ENCODE data around the gene HNRNPAB. TPM values are rescaled to one million over a fixed set of nuclear protein-coding genes. Genes with fewer than 3 reads are reported as not detected.
A peak's percentile ranks its signal among the peaks of the same experiment; 100 is the strongest.

HNRNPAB gene
- total and polyA plus RNA-seq, 4 donors, result 33.7 to 66.3 (median 50.4) TPM

DNA sequence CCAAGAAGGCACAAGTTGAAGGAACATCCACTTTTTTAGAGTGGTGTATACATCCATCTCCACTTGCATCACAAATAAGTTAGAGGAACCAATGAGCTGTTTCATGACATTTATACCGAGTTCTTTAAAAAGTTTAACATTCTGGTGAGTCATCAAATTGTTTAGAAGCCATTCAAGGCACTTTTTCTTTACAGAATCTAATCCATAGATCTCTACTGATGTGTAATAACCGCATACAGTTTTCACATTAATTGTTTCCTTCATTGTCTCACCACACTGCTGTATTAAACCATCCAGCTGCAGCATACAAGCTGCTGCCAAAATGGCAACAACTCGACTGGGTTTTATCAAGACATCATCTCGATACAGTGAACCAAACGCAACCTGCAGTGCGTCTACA lies 17.9 kb upstream of the HNRNPAB start:
- H3K9ac ChIP-seq (ENCODE audit: low read depth in 1 of 2, low read length in 2 of 2), result no peak overlapping the region
- no peaks in the 10 kb centered on the region for H3K27me3 ChIP-seq (ENCODE audit: control insufficient read depth in 4 of 4, insufficient read depth in 4 of 4, low read length in 3 of 4)
- no peak for TF ChIP-seq NR2F2 (IDR thresholded peaks at IDR 0.05)
- H3K36me3 ChIP-seq (ENCODE audit: control insufficient read depth in 4 of 4, insufficient read depth in 3 of 4, low read depth in 1 of 4, low read length in 3 of 4), result no peaks in the 10 kb centered on the region
- H3K27ac ChIP-seq (ENCODE audit: low read depth in 1 of 2, low read length in 2 of 2), result no peak overlapping the region
- 84% methylated on average over 6 of the region's 6 CpGs for WGBS
- no peak for DNase-seq (ENCODE audit: low spot score)
- H3K9me3 ChIP-seq (ENCODE audit: control insufficient read depth in 4 of 4, low read length in 3 of 4), result no peaks in the 10 kb centered on the region
- no peak overlapping the region for H3K4me3 ChIP-seq (ENCODE audit: low read depth in 1 of 3, low read length in 3 of 3)
- no peaks in the 10 kb centered on the region for H3K4me1 ChIP-seq (ENCODE audit: control insufficient read depth in 4 of 4, insufficient read depth in 4 of 4, low read length in 3 of 4)

DNA sequence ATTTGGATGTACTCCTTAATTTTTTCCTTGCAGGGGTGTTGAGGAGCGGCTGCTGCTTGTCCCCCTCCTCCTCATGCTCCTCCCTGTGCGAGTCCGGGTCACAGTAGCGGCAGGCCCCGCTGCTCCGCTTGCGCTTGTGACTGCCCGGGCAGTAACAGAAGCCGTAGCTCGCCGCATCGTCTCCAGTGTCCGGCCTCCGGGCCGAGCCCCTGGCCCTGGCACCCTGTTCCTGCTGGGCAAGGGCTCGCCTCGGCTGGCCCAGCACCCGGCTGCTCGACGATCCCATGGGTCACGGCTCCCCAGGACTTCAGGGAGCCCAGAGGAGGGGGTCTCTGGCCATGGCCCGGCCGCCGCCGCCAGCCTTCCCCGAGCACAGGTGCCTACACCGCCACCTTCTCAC lies 17.3 kb upstream of the HNRNPAB start, which contains the start of gene GMCL2:
Gene GMCL2 (minus strand): TSS at position 358 of the 400 bp plus-strand sequence. CDS start 72 bp downstream, at position 286.
- H3K27me3 ChIP-seq (ENCODE audit: control insufficient read depth in 4 of 4, insufficient read depth in 4 of 4, low read length in 3 of 4), result no peaks in the 10 kb centered on the region
- no peak within 1 kb of the TSS for H3K9ac ChIP-seq (ENCODE audit: low read depth in 1 of 2, low read length in 2 of 2)
- no peak for DNase-seq (ENCODE audit: low spot score)
- no peaks in the 10 kb centered on the region for H3K36me3 ChIP-seq (ENCODE audit: control insufficient read depth in 4 of 4, insufficient read depth in 3 of 4, low read depth in 1 of 4, low read length in 3 of 4)
- no peaks in the 10 kb centered on the region for H3K9me3 ChIP-seq (ENCODE audit: control insufficient read depth in 4 of 4, low read length in 3 of 4)
- H3K4me1 ChIP-seq (ENCODE audit: control insufficient read depth in 4 of 4, insufficient read depth in 4 of 4, low read length in 3 of 4), result no peaks in the 10 kb centered on the region
- TF ChIP-seq FOXA1 (IDR thresholded peaks at IDR 0.05), result no peak
- no peak within 1 kb of the TSS for H3K27ac ChIP-seq (ENCODE audit: low read depth in 1 of 2, low read length in 2 of 2)
- WGBS, result 76% methylated on average over 27 of the region's 27 CpGs
- H3K4me3 ChIP-seq (ENCODE audit: low read depth in 1 of 3, low read length in 3 of 3), result no peak within 1 kb of the TSS

DNA sequence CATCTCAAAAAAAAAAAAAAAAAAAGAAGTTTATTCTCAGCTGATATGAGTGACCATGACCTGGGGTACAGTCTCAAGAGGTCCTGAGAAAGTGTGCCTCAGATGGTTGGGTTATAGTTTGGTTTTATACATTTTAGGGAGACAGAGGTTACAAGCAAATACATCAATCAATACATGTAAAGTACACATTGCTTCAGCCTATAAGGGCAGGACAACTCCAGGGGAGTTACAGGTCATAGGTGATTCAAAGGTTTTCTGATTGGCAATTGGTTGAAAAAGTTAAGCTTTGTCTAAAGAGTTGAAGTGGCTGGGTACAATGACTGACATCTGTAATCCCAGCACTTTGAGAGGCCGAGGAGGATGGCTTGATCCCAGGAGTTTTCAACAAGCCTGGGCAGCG lies 14.9 kb upstream of the HNRNPAB start:
- no peaks in the 10 kb centered on the region for H3K27me3 ChIP-seq (ENCODE audit: control insufficient read depth in 4 of 4, insufficient read depth in 4 of 4, low read length in 3 of 4)
- peak in 1 of 2 donors; percentile 24 for TF ChIP-seq HNF4A (conservative IDR thresholded peaks at IDR 0.05)
- TF ChIP-seq, protein P1, sequence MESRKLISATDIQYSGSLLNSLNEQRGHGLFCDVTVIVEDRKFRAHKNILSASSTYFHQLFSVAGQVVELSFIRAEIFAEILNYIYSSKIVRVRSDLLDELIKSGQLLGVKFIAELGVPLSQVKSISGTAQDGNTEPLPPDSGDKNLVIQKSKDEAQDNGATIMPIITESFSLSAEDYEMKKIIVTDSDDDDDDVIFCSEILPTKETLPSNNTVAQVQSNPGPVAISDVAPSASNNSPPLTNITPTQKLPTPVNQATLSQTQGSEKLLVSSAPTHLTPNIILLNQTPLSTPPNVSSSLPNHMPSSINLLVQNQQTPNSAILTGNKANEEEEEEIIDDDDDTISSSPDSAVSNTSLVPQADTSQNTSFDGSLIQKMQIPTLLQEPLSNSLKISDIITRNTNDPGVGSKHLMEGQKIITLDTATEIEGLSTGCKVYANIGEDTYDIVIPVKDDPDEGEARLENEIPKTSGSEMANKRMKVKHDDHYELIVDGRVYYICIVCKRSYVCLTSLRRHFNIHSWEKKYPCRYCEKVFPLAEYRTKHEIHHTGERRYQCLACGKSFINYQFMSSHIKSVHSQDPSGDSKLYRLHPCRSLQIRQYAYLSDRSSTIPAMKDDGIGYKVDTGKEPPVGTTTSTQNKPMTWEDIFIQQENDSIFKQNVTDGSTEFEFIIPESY (IDR thresholded peaks at IDR 0.05), result no peak
- peak; percentile 54 for TF ChIP-seq SP1 (IDR thresholded peaks at IDR 0.05)
- peak in 1 of 2 donors; percentile 58 for TF ChIP-seq RXRA (IDR thresholded peaks at IDR 0.05)
- WGBS, result 31% methylated on average over 2 of the region's 2 CpGs
- no peak for DNase-seq (ENCODE audit: low spot score)
- no peak overlapping the region for H3K27ac ChIP-seq (ENCODE audit: low read depth in 1 of 2, low read length in 2 of 2)
- H3K4me3 ChIP-seq (ENCODE audit: low read depth in 1 of 3, low read length in 3 of 3), result no peak overlapping the region
- no peaks in the 10 kb centered on the region for H3K9me3 ChIP-seq (ENCODE audit: control insufficient read depth in 4 of 4, low read length in 3 of 4)
- H3K4me1 ChIP-seq (ENCODE audit: control insufficient read depth in 4 of 4, insufficient read depth in 4 of 4, low read length in 3 of 4), result peaks cover 0 to 9% (median 0%) of the 10 kb centered on the region in 4 donors
- H3K36me3 ChIP-seq (ENCODE audit: control insufficient read depth in 4 of 4, insufficient read depth in 3 of 4, low read depth in 1 of 4, low read length in 3 of 4), result no peaks in the 10 kb centered on the region
- no peak overlapping the region for H3K9ac ChIP-seq (ENCODE audit: low read depth in 1 of 2, low read length in 2 of 2)

DNA sequence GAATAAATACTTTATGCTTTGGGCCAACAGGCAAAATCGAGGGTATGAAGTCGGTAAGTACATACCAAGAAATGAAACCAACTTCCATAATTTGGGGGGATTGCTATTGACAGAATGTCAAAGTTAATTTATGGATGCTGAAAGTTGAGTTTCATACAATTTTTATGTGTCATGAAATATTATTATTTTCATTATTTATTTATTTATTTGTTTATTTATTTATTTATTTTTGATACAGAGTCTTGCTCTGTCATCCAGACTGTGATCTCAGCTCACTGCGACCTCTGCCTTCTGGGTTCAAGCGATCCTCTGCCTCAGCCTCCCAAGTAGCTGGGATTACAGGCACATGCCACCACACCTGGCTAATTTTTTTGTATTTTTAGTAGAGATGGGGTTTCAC lies 12.7 kb upstream of the HNRNPAB start:
- WGBS, result 96% methylated on average over 4 of the region's 4 CpGs
- no peaks in the 10 kb centered on the region for H3K36me3 ChIP-seq (ENCODE audit: control insufficient read depth in 4 of 4, insufficient read depth in 3 of 4, low read depth in 1 of 4, low read length in 3 of 4)
- DNase-seq (ENCODE audit: low spot score), result no peak
- H3K4me1 ChIP-seq (ENCODE audit: control insufficient read depth in 4 of 4, insufficient read depth in 4 of 4, low read length in 3 of 4), result peaks cover 4 to 17% (median 6%) of the 10 kb centered on the region in 4 donors
- no peaks in the 10 kb centered on the region for H3K27me3 ChIP-seq (ENCODE audit: control insufficient read depth in 4 of 4, insufficient read depth in 4 of 4, low read length in 3 of 4)
- no peak overlapping the region for H3K9ac ChIP-seq (ENCODE audit: low read depth in 1 of 2, low read length in 2 of 2)
- H3K9me3 ChIP-seq (ENCODE audit: control insufficient read depth in 4 of 4, low read length in 3 of 4), result no peaks in the 10 kb centered on the region
- no peak overlapping the region for H3K4me3 ChIP-seq (ENCODE audit: low read depth in 1 of 3, low read length in 3 of 3)
- H3K27ac ChIP-seq (ENCODE audit: low read depth in 1 of 2, low read length in 2 of 2), result no peak overlapping the region
- no peak for TF ChIP-seq NR2F2 (IDR thresholded peaks at IDR 0.05)
- no peak for TF ChIP-seq FOXA2 (IDR thresholded peaks at IDR 0.05)
- TF ChIP-seq, protein P2, sequence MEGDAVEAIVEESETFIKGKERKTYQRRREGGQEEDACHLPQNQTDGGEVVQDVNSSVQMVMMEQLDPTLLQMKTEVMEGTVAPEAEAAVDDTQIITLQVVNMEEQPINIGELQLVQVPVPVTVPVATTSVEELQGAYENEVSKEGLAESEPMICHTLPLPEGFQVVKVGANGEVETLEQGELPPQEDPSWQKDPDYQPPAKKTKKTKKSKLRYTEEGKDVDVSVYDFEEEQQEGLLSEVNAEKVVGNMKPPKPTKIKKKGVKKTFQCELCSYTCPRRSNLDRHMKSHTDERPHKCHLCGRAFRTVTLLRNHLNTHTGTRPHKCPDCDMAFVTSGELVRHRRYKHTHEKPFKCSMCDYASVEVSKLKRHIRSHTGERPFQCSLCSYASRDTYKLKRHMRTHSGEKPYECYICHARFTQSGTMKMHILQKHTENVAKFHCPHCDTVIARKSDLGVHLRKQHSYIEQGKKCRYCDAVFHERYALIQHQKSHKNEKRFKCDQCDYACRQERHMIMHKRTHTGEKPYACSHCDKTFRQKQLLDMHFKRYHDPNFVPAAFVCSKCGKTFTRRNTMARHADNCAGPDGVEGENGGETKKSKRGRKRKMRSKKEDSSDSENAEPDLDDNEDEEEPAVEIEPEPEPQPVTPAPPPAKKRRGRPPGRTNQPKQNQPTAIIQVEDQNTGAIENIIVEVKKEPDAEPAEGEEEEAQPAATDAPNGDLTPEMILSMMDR (IDR thresholded peaks at IDR 0.05; ENCODE audit: low read depth, low read length, missing input control), result no peak
- TF ChIP-seq FOXA1 (IDR thresholded peaks at IDR 0.05), result no peak
- no peak for TF ChIP-seq RXRA (IDR thresholded peaks at IDR 0.05)
- no peak for TF ChIP-seq EGR1 (IDR thresholded peaks at IDR 0.05; ENCODE audit: low read depth in 2 of 2)
- TF ChIP-seq, protein P3, sequence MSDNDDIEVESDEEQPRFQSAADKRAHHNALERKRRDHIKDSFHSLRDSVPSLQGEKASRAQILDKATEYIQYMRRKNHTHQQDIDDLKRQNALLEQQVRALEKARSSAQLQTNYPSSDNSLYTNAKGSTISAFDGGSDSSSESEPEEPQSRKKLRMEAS (IDR thresholded peaks at IDR 0.05), result no peak
- no peak for TF ChIP-seq HNF4G (IDR thresholded peaks at IDR 0.05)
- no peak for TF ChIP-seq YY1 (IDR thresholded peaks at IDR 0.05)
- TF ChIP-seq, protein P1 (IDR thresholded peaks at IDR 0.05), result no peak
- TF ChIP-seq, protein P4, sequence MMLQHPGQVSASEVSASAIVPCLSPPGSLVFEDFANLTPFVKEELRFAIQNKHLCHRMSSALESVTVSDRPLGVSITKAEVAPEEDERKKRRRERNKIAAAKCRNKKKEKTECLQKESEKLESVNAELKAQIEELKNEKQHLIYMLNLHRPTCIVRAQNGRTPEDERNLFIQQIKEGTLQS (IDR thresholded peaks at IDR 0.05), result no peak
- TF ChIP-seq SP1 (IDR thresholded peaks at IDR 0.05), result no peak
- TF ChIP-seq GABPA (IDR thresholded peaks at IDR 0.05 in 1 of 2, conservative IDR thresholded peaks at IDR 0.05 in 1 of 2), result no peak
- TF ChIP-seq HNF4A (conservative IDR thresholded peaks at IDR 0.05), result no peak
